OCI-M1 (cell line): ENCODE results near the gene A2M.
"Not testable (repeated sequence)": the region's sequence is repeated elsewhere in the genome, so short reads cannot be mapped to it uniquely, and the experiment has no call there.

Experiments
- DNase-seq: peaks from one replicate; lab custom pipeline; 2025; lab: John Stamatoyannopoulos, UW

The A2M gene

DNA sequence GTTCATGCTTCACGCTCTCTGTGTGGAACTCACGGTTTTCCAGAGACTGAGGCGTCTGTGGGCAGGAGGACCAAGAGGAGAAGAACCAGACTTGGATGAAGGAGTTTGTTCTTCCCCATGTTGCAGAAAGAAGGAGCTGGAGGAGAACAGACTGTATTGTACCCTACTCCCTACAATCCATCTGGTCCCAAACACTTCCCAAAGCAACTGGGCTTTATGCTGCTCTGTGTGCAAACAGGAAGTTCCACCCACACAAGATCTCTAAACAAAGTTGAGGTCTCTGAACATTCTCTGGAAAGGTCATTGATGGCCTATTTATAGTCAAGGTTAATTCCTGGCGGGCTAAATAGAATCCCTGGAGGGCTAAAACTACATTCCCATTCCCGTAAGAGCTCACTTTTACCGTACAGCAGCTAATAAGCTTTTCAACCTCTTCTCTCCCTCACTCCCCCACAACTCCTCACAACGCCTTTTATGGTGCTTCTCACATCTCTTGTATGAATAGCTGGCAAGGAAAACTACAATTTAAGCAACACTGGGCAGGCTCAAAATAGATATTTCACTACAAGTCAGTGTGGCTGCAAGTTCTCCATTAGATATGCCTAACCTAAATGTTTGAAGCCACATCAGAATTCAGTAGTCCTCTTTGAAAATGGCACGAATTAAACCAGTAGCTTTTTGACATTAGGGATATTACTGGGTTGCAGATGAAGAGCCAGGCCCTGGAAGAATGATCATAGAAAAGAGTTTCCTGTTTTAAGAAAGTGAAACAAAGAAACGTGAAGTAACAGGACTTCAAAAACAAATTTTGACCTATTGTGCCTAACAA is at the start of gene A2M:
TSS of gene A2M (minus strand) at position 189 of the 829 bp plus-strand sequence. CDS start at position 119, 70 bp downstream.
- no peak for DNase-seq

DNA sequence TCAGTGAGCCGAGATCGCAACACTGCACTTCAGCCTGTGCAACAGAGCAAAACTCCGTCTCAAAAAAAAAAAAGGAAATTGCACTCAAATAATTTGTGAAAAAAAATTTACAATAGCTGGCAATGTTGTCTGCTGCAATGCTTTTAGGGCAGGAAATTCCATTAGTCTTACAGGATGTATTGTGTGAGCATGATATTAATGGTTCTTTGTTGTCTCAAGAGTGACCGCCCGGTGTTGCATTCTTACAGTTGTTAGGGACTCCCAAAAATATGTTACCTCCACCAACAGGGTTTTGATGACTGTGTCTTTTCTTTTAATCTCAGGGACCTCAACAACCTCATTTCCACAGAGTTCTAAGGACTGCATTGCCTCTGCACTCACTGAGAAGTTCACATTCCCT is 47.7 kb upstream of the A2M start:
- DNase-seq = no peak

DNA sequence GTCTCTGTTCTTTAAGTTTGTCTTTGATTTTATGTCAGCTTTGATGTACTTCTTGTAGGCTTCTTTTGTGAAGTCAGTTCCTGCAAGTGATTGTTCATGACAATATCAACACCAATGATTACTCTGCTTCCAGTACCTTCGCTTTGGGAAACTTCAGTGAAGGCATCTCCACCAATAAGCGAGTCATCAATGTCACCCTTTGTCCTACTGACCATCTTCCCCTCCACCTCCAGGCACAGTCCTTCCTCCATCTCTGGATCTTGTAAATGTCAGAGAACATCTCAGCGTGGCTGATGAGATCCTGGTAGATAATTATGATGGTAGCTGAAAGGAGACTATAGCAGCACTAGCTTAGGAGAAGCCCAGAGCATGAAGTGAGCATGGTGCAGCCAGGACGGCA is 40.4 kb upstream of the A2M start:
- DNase-seq = no peak

DNA sequence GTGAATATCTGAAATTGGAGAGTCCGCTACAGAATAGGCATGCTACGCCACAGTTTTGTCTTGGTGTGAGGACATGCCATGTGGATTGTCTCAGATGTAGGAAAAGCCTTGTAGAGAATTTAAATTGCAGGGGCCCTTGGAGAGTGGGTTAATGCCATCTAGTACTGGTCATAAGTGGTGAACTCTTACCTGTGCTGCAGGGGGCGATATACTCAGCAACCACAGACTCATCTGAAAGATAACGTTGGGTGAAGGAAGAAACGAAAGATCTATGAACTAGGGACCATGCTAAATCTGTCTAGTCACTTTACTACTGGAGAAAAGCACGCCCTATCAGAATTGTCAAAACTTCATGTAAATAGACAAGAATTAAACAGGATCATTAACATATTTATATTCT is 33.7 kb upstream of the A2M start:
- DNase-seq = no peak

DNA sequence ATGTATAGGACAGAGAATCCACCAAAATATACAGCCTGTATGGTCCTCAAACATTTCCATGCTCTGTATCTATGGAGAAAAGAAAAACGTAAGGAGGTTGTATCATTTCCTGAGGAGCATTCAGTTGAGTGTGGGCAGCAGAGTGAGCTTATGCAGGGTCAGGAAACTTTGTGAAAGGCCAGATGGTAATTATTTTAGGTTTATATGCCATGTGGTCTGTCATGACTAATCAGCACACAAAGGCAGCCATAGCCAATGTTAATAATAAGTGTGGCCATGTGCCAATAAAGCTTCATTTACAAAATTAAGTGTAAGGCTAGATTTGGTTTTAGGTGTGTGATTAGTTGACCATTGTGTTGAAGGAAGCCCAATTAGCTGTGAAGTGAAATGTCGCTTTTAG is 33.2 kb upstream of the A2M start:
- no peak for DNase-seq

DNA sequence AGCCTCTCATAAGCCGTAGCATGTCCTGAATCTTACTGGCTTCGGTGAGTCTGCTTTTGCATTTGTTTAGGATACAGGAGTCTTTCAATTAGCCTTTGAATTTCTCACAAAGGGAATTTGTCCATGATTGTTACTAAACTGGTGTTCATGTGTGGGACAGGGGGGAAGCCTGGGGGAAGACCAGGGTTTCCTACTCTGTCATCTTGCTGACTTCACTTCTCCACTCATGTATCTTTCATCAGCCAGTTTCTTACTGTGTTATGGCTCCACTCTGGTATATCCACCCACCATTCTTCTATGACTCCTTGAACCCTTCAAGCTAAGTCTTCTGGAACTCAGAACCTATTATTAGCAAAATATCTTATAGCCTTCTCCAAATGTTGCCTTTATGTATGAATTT is 31.7 kb upstream of the A2M start:
- DNase-seq = no peak

DNA sequence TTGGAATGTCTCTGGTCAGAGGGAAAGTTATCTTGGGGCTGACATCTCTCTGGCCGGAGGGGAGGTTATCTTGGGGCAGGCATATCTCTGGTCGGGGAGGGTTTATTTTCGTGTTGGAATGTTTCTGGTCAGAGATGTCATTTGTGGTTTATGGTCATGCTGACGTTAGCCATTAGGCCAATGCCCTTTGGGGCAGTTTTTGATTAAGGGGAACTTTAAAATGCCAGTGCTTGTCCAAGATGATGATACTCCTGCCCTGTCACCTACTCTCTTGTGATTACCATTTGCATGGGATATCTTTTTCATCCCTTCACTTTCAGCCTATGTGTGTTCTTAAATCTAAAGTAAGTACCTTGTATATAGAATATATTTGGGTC is 29.0 kb upstream of the A2M start:
- DNase-seq = no peak

DNA sequence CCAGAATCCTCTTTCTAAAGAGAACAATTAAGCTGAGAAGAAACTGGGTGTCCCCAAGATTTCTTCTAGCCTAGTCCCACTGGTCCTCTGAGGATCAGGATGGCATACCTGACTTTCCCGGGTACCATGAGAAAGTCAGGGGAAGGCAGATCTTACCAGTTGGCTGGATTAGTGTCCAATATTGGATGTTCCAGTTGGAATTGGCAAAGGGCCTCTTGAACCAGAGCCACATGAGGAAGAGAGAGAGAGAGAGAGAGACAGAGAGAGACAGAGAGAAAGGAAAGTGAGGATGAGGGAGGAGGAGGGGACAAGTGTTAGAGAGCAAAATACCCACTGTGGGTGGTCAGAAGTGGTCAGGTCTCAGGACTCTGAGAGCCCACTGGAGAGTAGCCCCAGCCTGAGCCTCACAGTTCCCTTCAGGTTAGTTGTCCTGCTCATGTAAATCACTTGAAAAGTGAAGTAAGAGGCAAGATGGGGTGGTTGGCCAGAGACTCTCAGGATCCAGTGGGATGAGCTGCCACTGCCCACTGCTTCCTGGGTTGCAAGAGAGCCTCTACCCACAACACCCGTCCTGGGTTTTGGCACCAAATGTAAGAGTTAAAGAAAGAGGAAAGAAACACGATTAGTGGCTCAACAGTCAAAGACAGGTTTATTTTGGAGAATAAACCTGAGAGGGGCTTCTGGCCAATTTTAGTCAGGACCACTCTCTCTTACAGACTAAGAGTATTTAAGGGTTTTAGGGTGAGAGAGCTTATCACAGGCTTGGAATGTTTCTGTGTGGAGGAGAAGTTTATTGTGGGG is 28.4 kb upstream of the A2M start:
- no peak for DNase-seq

DNA sequence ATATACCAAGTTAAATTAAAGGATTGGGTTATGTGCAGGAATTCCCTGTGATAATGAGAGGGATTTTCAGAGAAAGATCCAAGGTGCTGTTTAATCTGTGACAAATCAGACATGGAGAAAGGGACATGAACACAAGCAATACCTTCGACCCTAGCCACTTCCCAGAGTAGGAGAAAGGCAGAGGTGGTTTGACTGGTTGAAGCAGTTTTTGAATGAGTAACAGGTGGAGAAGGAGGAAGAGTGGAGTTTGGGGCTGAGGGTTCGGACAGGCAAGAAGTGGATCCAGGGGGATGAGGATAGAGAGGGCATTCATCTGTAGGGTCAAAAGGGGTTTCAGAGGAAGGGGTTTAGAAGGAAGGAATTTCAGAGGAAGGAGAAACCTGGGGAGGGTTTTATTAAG is 27.4 kb upstream of the A2M start:
- DNase-seq = no peak

DNA sequence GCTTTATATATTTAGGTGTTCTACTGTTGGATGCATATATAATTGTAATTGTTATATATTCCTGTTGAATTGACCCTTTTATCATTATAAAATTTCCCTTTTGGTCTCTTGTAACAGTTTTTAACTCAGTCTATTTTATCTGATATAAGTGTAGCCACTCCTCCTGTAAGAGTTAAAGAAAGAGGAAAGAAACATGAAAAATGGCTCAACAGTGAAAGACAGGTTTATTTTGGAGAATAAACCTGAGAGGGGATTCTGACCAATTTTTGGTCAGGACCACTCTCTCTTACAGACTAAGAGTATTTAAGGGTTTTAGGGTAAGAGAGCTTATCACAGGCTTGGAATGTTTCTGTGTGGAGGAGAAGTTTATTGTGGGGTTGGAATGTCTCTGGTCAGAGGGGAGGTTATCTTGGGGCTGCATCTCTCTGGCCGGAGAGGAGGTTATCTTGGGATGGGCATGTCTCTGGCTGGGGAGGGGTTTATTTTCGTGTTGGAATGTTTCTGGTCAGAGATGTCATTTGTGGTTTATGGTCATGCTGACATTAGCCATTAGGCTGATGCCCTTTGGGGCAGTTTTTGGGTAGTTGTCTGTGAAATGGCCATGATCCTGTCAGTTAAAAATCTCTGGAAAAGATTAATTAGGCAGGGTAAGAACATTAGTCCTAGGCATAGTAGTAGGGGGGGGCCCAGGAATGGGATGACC is 24.0 kb upstream of the A2M start:
- DNase-seq = not testable (repeated sequence)

DNA sequence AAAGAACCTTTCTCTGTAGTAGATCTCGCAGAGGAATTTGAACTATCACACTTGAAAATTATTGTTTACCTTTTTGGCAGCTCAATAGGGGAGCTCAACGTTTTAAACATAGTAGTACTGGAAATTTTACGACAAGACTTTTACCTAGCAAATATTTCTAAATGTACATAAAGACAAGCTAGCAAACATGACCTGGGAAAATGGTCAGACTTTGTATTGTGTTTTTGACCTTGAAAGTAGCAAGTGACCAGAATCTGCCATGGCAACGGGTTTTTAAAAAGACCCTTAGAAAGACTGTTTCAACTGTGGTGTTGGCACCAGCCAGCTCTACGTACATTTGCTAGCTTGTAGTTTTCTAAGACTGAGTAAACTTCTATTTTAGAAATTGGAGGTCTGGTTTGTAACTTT is 20.2 kb upstream of the A2M start:
- DNase-seq = no peak

DNA sequence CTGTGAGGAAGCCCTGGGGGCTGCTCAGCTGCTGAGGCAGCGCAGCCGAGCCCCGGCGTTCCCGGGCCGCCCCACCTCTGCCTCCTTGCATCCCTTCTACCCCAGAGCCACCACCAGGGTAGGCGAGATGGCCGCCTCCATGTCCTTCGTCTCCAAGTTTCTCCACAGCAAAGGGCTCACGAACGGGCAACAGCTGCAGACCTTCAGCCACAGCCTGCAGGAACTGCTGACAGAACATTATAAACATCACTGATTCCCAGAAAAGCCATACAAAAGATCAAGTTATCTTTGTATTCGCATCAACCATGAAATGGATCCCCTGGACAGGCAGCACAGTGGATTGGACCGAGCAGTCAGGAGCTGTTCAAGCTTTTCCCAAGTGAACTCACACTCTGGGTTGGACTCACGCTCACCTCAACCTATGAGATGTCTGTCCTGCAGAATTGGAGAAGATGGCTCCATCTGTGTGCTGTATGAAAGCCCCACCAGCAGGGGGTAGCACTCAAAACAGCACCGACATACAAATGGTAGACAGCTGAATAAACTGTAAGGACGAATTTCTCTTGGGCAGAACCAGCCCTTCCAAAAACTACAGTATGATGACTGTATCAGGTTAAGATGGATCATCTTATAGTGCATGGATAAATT is 19.4 kb upstream of the A2M start:
- DNase-seq = peak; percentile 35

DNA sequence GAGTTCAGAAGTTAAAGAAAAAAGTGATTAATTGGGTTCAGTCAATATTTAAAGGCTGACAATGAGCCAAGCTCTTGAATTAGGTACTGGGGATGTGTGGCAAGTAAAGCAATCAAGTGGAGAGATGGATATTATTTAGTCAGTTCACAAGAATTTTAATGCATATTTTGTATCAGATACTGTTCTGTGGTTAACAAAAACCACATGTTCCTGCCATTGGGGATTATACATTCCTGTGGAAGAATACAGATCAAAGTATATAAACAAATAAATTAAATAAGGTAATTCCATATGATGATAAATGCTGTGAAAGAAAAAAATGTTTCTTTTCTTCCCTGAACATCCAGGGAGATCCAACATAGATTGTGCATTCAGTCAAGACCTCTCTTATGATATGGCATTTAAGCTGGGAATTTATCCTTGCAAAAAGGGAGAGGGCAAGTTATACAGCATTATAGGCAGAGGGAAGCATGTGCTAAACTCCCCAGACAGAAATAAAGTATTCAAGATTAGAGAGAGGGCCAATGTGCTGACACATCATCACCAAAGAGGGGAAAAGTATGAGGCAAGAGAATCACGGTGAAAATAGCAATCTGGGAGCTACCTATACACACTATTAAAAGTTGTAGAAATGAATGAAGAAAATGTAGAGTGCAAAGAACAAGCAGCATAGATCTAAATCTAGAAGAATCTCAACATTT is 17.6 kb upstream of the A2M start:
- no peak for DNase-seq

DNA sequence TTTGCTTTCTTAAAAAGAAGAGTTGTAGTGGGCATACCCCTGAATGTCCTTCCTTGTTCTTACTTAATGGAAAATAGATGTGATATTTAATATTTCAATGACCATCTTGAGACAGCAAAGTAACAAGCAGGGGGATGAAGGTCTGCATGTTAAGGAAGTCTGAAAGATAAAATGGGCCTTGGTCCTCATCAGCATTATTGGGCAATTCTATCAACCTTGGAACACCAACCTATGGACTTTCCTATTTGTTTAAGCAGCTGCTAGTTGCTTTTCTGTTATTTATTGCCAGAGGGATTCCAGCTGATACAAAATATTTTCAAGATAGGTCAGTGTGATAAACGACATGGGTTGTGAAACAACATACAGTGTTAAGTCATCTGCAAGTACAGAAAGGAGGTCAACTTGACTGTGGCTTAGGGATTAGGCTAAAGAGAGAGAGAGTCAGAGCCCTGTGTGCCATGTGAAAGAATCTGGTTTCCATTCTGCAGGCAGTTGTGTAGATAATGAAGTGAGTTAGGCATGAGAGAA is 16.4 kb upstream of the A2M start:
- DNase-seq = no peak

DNA sequence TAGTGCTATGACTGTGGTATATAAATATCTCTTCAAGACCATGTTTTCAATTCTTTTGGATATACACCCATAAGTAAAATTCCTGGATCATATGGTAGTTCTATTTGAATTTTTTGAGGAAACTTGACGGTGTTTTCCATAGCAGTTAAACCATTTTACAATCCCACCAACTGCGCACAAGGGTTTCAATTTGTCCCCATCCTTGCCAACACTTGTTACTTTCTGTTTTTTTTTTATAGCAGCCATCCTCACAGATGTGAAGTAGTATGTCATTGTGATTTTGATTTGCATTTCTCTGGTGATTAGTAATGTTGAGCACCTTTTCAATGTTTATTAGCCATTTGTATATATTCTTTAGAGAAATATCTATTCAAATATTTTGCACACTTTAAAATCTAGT is 14.5 kb upstream of the A2M start:
- DNase-seq = no peak

DNA sequence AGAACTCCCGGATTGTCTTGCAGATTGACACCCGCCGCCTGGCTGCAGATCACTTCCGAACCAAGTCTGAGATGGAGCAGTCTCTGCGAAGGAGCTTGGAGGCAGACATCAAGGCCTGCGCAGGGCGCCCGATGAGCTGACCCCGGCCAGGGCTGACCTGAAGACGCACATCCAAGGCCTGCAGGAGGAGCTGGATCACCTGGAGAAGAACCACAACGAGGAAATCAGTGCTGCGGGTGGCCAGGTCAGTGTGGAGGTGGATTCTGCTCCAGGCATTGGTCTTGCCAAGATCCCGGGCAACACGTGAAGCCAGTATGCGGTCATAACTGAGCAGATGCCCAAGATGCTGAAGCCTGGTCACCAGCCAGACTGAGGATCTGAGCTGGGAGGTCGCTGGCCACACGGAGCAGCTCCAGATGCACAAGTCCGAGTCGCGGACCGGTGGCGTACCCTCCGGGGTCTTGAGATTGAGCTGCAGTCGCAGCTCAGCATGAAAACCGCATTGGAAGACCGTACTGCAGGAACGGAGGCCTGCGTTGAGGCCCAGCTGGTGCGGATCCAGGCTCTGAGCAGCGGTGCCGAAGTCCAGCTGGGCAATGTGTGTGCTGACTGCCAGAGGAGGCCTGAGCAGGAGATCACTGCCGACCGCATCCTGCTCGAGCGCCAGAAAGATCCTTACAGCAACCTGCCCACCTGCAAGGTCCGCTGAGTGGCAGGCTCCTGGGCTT is 12.4 kb upstream of the A2M start:
- DNase-seq = no peak

DNA sequence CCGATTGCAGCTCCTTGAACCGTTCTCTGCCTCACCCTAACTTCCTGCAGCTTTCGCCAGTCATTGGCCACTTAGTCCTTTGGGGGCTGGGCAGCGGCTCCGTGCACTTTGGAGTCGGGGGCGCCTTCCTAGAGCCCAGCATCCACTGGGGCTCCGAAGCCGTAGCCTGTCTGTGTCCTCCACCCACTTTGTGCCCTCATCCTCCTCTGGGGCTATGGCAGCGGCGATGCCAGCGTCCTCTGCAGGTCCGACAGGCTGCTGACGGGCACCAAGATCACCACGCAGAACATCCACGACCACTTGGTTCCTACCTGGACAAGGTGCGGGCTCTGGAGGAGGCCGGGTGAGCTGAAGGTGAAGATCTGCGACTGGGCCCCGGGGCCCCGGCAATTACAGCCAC is 11.8 kb upstream of the A2M start:
- no peak for DNase-seq

DNA sequence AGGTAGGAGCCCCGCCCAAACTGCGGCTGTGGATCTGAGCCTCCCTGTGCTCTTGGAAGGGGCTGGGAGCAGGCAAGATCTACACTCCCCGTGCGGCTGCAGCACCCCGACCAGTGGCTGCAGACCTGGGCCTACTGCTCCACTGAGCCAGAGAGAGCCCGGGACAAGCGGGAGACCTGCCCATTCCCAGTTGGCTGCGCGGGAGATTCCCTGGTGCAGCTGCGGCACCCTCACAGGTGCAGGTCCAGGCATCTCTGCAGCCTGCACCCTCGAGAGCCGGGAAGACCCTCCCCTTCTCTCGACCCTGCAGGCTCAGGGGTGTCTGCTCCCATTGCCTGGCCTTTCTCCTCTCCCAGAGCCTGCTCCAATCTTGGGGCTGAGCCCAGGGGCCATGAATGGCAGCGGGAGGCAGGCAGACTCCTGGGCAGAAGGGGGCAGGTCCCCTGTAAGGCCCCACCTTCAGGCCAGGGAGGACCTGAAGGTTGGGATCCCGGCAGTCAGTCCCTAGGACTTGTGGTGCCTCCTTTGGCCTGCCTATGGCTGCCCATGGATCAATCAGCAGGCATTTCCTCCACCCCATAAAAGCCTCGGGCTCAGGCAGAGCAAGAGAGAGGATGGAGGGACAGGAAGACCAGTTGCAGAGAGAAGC is 8.8 kb upstream of the A2M start:
- no peak for DNase-seq

DNA sequence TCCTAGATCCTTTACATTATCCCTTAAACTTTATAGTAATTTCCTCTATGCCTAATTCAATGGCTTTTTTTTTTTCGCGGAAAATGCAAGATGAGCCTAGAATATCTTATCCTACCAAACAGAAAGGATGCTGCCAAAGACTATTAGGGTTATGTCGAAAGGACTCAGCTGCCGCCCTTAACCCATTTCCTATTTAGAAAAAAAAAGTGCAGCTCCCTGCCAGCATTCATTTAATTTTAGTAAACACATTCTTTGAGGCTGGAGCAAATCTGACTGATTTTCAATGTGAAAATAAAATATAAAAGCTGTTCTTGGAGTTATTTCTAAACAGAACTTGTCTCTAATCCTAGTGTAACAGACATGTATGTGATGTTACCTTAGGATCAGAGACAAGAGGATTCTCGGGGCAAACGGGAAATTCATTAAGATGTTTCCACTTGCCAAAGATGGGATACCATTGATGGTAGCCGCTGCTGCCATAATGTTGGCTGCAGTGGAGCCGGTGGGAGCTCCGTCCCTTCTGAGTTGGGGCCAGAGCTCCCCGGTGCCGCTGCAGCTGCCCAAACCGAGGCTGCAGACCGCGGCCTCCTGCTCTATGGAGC is 8.2 kb upstream of the A2M start:
- DNase-seq = no peak

DNA sequence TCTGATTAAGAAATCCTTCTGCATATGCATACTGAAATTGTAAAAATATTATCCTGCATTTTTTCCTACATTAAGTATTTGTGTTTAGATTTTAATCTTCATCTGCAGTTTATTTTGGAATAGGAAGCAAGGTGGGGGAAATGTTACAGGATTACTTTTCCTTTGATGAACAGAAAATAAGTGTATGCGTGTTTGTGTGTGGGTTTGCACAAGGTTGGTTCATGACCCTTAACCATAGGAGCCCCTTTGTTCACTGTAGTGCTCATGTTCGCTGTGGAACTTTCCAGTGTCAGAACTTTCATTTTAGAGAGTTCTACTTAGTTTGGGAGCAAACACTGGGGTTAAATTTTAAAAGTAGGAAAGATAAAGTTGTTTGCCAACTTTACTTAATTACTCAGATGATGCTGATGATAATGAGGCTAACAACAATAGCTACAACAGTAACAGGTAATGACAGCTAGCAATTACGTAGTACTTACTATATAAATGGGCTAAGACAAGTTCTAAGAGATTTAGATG is 6.4 kb upstream of the A2M start:
- DNase-seq = no peak
